OCI-LY1 (cell line): ENCODE measurements around the gene TAF3.

Source experiments
- EZH2 ChIP-seq: fragments of 200-600 bp; sonication (generic), shearing (Covaris generic); IDR thresholded peaks from 2 replicates; pipeline ENCODE4 v1.8.0; 2017; ENCODE audit warnings: borderline replicate concordance, mixed run types, mild to moderate bottlenecking, antibody characterized with exemption, low read length, moderate library complexity, mixed read lengths
- TF ChIP-seq, protein P1 (sequence below): fragments of 200-600 bp; sonication (generic), shearing (Covaris generic); IDR thresholded peaks from 2 replicates; pipeline ENCODE4 v1.5.1; 2017; ENCODE audit warnings: mild to moderate bottlenecking, antibody characterized with exemption, low read length, moderate library complexity, mixed read lengths

DNA sequence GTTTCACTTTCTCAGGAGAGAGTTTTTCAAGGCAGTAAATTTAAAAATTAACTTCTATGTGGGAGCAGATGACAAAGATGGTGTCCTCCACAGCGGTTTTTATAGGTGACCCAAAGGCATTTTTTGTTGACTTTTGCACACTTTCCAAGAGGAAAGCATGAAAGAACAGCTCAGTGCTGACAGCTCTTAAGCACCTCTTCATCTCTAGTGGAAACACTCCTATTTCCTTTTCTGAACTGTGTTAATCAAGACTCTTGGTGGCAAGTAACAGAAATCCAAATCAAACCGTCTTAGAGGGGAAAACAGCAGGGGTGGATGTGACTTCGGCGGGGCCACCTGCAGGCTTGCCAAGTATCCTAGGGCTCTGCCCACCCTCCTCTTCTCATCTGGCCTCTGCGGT, 164.4 kb downstream of the TAF3 start:
- TF ChIP-seq, protein P1, sequence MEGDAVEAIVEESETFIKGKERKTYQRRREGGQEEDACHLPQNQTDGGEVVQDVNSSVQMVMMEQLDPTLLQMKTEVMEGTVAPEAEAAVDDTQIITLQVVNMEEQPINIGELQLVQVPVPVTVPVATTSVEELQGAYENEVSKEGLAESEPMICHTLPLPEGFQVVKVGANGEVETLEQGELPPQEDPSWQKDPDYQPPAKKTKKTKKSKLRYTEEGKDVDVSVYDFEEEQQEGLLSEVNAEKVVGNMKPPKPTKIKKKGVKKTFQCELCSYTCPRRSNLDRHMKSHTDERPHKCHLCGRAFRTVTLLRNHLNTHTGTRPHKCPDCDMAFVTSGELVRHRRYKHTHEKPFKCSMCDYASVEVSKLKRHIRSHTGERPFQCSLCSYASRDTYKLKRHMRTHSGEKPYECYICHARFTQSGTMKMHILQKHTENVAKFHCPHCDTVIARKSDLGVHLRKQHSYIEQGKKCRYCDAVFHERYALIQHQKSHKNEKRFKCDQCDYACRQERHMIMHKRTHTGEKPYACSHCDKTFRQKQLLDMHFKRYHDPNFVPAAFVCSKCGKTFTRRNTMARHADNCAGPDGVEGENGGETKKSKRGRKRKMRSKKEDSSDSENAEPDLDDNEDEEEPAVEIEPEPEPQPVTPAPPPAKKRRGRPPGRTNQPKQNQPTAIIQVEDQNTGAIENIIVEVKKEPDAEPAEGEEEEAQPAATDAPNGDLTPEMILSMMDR = no peak
- TF ChIP-seq EZH2 = no peak
